NCI-H526 (cell line): Measurements from ENCODE around the gene NFKBIA.
A peak's percentile ranks its signal among the peaks of the same experiment; 100 is the strongest.
"Not testable (repeated sequence)": the region's sequence is repeated elsewhere in the genome, so short reads cannot be mapped to it uniquely, and the experiment has no call there.

ENCODE experiments used
- DNase-seq, 2 experiments: peaks; one replicate each; lab custom pipeline; 2025; lab: John Stamatoyannopoulos, UW

The NFKBIA gene

GRCh38 chr14:35390577-35391387, 13.8 kb downstream of the NFKBIA start:
- DNase-seq = no peak

- DNase-seq = no peak
Observed at GRCh38 chr14:35389315-35389667, 15.3 kb downstream of the NFKBIA start.

- no peak for DNase-seq
Observed at GRCh38 chr14:35388656-35389314, 15.8 kb downstream of the NFKBIA start.

GRCh38 chr14:35387713-35388579, 16.6 kb downstream of the NFKBIA start:
- DNase-seq = no peak

DNA sequence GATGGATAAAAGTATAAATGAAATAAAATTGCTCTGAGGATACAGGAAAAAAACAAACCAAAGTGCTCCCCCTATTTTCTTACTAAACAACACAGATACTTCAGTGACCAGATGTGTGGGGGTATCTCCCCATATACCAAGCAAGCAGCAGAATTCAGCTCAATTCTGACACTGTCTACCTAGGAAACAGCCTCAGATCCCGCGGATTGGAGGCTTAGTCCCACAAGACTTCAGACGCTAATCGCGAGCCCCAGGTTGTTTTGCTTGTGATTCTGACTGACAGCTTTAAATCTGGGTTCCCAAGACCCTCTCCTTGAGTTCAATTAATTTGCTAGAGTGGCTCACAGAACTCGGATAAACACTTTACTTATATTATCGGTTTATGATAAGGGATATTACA, 17.3 kb downstream of the NFKBIA start:
- no peak for DNase-seq

DNA sequence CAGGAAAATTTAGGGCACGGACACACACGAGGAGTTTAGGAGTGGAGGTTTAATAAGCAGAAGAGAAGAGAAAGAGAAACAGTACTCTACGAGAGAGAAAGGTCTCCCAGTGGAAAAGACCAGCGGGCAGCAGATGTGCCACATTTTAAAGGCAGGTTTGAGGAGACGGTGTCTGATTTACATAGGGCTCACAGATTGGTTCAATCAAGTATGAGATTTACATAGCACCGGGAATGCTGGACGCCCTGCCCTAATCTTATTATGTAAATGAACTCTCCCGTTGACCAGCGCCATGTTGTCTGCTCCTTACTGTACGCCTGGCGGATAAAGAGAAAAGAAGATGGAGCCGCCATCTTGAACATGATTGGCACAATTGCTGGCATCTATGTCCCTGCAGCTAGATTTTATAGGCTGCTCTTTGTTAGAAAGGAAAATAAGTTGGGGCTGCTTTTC, 17.9 kb downstream of the NFKBIA start:
- peak; percentile 30 to 62 for DNase-seq

- DNase-seq = no peak
Observed at GRCh38 chr14:35385042-35385839, 19.3 kb downstream of the NFKBIA start.

GRCh38 chr14:35384455-35385041, 20.0 kb downstream of the NFKBIA start:
- DNase-seq = no peak

GRCh38 chr14:35383569-35384454, 20.7 kb downstream of the NFKBIA start:
- no peak for DNase-seq

DNA sequence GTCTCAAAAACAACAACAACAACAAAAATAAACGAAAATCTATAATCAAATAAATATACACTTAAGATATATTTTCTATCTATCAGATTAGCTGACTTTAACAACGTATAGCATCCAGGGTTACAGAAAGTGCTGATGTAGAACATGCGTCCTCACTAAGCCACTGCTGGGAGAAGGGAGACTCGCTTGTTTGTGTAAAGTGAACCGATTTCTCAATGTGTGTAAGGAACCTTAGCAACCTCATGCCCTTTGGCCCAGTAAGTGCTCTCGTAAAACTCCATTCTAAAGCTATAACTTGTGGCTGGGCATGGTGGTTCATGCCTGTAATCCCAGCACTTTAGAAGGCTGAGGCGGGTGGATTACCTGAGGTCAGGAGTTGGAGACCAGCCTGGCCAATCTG, 23.8 kb downstream of the NFKBIA start:
- DNase-seq = no peak

DNA sequence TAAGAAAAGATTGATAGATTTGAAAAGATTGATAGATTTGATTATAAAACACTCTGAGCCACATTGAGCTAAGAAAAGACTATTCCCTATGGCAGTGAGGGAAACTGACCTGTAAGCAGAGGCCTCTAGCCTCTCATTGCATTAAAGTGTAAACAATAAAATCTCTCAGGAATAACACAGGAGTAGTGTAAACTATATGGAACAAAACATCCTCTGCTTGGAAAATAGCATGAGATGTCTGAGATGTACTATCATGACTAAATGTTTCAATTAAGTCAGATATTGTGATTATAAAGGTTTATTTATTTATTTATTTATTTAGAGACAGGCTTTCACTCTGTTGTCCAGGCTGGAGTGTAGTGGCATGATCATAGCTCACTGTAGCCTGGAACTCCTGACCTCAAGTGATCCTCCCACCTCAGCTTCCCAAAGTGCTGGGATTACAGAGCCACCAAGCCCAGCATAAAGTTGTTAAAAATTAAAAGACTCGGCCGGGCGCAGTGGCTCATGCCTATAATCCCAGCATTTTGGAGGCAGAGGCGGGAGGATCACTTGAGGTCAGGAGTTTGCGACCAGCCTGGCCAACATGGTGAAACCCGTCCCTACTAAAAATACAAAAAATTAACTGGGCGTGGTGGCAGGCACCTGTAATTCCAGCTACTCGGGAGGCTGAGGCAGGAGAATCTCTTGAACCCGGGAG, 25.2 kb downstream of the NFKBIA start:
- DNase-seq = not testable (repeated sequence)

DNA sequence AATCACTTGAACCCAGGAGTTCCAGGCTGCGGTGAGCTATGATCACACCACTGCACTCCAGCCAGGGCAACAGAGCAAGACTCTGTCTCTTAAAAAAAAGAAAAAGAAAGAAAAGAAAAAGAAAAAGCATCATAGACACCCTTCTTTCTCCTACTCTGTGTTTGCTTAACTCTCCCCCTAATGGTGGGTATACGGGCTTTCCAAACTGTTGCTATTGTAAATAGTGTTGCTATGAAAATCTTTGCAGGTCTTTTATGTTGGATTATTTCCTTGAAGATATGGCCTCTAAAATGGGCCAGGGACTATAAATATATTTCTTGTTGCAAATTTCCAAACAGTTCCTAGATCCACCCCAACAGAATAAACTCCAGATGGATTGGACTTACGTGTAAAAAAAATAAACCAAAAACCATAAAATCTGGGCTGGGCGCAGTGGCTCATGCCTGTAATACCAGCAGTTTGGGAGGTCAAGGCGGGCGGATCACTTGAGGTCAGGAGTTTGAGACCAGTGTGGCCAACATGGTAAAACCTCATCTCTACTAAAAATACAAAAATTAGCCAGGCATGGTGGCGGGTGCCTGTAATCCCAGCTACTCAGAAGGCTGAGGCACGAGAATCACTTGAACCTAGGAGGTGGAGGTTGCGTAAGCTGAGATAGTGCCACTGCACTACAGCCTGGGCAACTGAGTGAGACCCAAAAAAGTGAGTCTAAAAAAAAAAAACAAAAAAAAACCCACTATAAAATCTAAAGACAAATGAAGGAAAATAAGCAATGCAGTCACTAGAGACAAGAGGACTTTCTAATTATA, 25.9 kb downstream of the NFKBIA start:
- no peak for DNase-seq

GRCh38 chr14:35375558-35376025, 29.0 kb downstream of the NFKBIA start:
- no peak for DNase-seq

DNA sequence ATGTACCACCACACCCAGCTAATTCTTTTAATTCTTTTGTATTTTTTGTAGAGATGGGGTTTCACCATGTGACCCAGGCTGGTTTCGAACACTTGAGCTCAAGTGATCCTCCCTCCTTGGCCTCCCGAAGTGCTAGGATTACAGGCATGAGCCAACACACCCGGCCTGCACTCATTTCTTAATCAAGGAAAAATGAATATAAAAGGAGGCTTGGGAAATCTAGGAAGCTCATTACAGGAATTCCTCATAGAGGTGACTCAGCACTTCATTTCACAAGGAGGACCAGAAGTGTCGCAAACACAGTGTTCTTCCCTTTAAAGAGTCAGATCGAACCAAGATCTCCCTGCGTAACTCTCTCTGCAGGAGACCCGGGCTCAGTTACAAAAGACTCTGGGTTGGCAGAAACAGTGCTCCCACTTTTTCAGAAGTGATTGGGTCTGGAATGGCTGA, 30.3 kb downstream of the NFKBIA start:
- DNase-seq = no peak

DNA sequence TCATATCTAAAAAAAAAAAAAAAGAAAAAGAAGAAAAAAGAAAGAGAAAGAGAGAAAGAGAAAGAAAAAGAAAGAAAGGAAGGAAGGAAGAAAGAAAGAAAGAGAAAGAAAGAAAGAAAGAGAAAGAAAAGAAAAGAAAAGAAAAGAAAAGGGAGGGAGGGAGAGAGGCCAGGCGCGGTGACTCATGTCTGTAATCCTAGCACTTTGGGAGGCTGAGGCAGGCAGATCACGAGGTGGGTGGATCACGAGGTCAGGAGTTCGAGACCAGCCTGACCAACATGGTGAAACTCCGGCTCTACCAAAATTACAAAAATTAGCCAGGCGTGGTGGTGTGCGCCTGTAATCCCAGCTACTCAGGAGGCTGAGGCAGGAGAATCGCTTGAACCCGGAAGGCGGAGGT, 31.3 kb downstream of the NFKBIA start:
- DNase-seq = not testable (repeated sequence)

GRCh38 chr14:35370969-35371368, 33.6 kb downstream of the NFKBIA start:
- no peak for DNase-seq

DNA sequence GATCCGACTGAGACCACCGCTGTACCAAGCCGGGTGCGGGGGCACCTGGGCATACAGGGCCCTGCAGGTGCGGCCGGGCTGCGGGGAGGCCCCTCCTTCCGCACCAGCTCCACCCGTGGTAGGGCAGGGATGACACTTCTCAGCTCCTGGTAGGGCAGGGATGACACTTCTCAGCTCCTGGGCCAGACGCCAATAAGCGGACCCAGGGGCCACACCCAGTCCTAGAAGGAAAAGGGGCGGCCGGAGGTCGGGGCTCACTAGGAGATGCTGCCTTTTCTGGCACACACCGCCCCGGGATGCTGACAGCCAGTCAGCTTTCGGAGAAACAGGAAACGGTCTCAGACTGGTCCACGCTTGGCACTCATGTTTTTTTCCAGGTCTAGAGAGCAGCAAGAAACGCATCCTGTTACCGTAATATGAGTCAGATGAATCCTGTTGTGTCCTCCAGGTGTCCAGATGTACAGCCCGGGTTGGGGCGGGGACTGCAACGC, 34.8 kb downstream of the NFKBIA start:
- no peak for DNase-seq
